SK-N-SH treated with all-trans-retinoic acid at 6 μM for 48 hours (cell line): ENCODE measurements around the gene PRM1.

ENCODE experiments used
- ATAC-seq: fragments of 200-7000 bp; cut with Tn5 transposase; 3 replicates; pipeline ENCODE4 v1.9.1; 2020; ENCODE audit warnings: mild to moderate bottlenecking, moderate library complexity
- ARNTL ChIP-seq: fragments of 450-650 bp; formaldehyde crosslinking; IDR thresholded peaks from 2 replicates; pipeline ENCODE4 v1.5.0; 2020; ENCODE audit warnings: low read depth, mild to moderate bottlenecking, moderate library complexity, borderline replicate concordance
- CSDC2 ChIP-seq: fragments of 250-450 bp; sonication (Bioruptor Pico); IDR thresholded peaks from 2 replicates; pipeline ENCODE4 v1.5.0; 2020; ENCODE audit warnings: mild to moderate bottlenecking, moderate library complexity
- ESRRG ChIP-seq: fragments of 250-450 bp; sonication (Bioruptor Pico); IDR thresholded peaks from 2 replicates; pipeline ENCODE4 v1.6.1; 2021; ENCODE audit warnings: mild to moderate bottlenecking
- GLIS3 ChIP-seq: fragments of 250-450 bp; sonication (Bioruptor Pico); IDR thresholded peaks from 2 replicates; pipeline ENCODE4 v1.5.0; 2020; ENCODE audit warnings: mild to moderate bottlenecking, moderate library complexity
- ISL1 ChIP-seq: fragments of 250-450 bp; sonication (Bioruptor Pico); IDR thresholded peaks from 2 replicates; pipeline ENCODE4 v2.1.2; 2022; ENCODE audit warnings: mild to moderate bottlenecking, moderate library complexity
- OSR1 ChIP-seq: fragments of 250-450 bp; sonication (Bioruptor Pico); IDR thresholded peaks from 2 replicates; pipeline ENCODE4 v1.8.0; 2022; ENCODE audit warnings: moderate library complexity, mild to moderate bottlenecking, inconsistent platforms
- PATZ1 ChIP-seq: fragments of 250-450 bp; sonication (Bioruptor Pico); IDR thresholded peaks from 2 replicates; pipeline ENCODE4 v1.8.0; 2020; ENCODE audit warnings: mild to moderate bottlenecking, moderate library complexity, borderline replicate concordance
- PPARA ChIP-seq: fragments of 250-450 bp; sonication (Bioruptor Pico); IDR thresholded peaks from 2 replicates; pipeline ENCODE4 v1.5.0; 2020; ENCODE audit warnings: mild to moderate bottlenecking, borderline replicate concordance
- RARB ChIP-seq: fragments of 250-450 bp; sonication (Bioruptor Pico); IDR thresholded peaks from 2 replicates; pipeline ENCODE4 v1.8.0; 2021; ENCODE audit warnings: mild to moderate bottlenecking, moderate library complexity
- SNAI2 ChIP-seq: fragments of 250-450 bp; sonication (Bioruptor Pico); IDR thresholded peaks from 2 replicates; pipeline ENCODE4 v1.5.0; 2020; ENCODE audit warnings: mild to moderate bottlenecking, moderate library complexity
- TCF4 ChIP-seq: fragments of 250-450 bp; sonication (Bioruptor Pico); IDR thresholded peaks from 2 replicates; pipeline ENCODE4 v1.8.0; 2021; ENCODE audit warnings: mild to moderate bottlenecking, moderate library complexity, borderline replicate concordance
- TOX ChIP-seq: fragments of 250-450 bp; sonication (Bioruptor Pico); IDR thresholded peaks from 2 replicates; pipeline ENCODE4 v1.8.0; 2021; ENCODE audit warnings: mild to moderate bottlenecking, moderate library complexity, borderline replicate concordance
- ZC3H10 ChIP-seq: fragments of 250-450 bp; sonication (Bioruptor Pico); IDR thresholded peaks from 2 replicates; pipeline ENCODE4 v1.5.1; 2021; ENCODE audit warnings: mild to moderate bottlenecking, moderate library complexity
- ZFP3 ChIP-seq: fragments of 250-450 bp; sonication (Bioruptor Pico); IDR thresholded peaks from 2 replicates; pipeline ENCODE4 v1.5.0; 2020; ENCODE audit warnings: mild to moderate bottlenecking, moderate library complexity
- ZNF565 ChIP-seq: fragments of 450-650 bp; formaldehyde crosslinking; conservative IDR thresholded peaks from 2 replicates; pipeline ENCODE4 v1.5.0; 2020; ENCODE audit warnings: low read depth, mild to moderate bottlenecking, moderate library complexity
- ZNF70 ChIP-seq: fragments of 450-650 bp; formaldehyde crosslinking; IDR thresholded peaks from 2 replicates; pipeline ENCODE4 v1.5.0; 2020; ENCODE audit warnings: mild to moderate bottlenecking, moderate library complexity
- ZNF8 ChIP-seq: fragments of 450-650 bp; formaldehyde crosslinking; IDR thresholded peaks from 2 replicates; pipeline ENCODE4 v1.5.0; 2020; ENCODE audit warnings: mild to moderate bottlenecking, moderate library complexity
- TF ChIP-seq, protein P1 (sequence below): fragments of 250-450 bp; sonication (Bioruptor Pico); IDR thresholded peaks from 2 replicates; pipeline ENCODE4 v1.5.1; 2021; ENCODE audit warnings: mild to moderate bottlenecking, moderate library complexity
- TF ChIP-seq, protein P2 (sequence below): fragments of 250-450 bp; sonication (Bioruptor Pico); IDR thresholded peaks from 2 replicates; pipeline ENCODE4 v1.5.1; 2020; ENCODE audit warnings: low read depth, mild to moderate bottlenecking, moderate library complexity
- TF ChIP-seq, protein P3 (sequence below): fragments of 250-450 bp; sonication (Bioruptor Pico); IDR thresholded peaks from 2 replicates; pipeline ENCODE4 v1.8.0; 2021; ENCODE audit warnings: low read depth, mild to moderate bottlenecking, moderate library complexity, borderline replicate concordance

PRM1 gene

DNA sequence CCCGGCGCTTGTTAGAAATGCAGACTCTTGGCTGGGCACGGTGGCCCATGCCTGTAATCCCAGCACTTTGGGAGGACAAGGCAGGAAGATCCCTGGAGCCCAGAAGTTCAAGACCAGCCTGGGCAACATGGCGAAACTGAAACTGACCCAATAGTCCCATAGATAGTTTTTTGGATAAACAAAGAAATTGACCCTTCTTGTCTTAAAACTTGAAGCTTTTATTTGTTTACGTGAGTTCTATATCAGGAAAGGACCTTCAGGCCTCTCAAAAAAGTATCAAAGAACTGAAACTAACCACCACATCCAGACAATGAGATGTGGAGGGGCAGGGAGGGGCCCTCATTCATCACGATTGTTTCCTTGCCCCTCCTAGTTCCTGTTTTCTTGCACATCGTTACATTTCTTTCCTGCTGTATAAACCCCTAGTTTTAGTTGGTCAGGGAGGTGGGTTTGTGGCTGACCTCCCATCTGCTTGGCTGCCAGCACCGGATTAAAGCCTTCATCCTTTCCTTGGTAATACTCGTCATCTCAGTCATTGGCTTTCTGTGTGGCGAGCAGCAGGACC is 29.9 kb upstream of the PRM1 start (continued):
- TF ChIP-seq, protein P1, sequence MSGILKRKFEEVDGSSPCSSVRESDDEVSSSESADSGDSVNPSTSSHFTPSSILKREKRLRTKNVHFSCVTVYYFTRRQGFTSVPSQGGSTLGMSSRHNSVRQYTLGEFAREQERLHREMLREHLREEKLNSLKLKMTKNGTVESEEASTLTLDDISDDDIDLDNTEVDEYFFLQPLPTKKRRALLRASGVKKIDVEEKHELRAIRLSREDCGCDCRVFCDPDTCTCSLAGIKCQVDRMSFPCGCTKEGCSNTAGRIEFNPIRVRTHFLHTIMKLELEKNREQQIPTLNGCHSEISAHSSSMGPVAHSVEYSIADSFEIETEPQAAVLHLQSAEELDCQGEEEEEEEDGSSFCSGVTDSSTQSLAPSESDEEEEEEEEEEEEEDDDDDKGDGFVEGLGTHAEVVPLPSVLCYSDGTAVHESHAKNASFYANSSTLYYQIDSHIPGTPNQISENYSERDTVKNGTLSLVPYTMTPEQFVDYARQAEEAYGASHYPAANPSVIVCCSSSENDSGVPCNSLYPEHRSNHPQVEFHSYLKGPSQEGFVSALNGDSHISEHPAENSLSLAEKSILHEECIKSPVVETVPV (CRISPR knock-in tag): no peak
- TF ChIP-seq ZNF70 (CRISPR knock-in tag): no peak
- TF ChIP-seq, all 23 proteins: peak for 0

- TF ChIP-seq ZNF8 (CRISPR knock-in tag) (no peak), CSDC2 (no peak), GLIS3 (CRISPR knock-in tag) (no peak), PPARA (CRISPR knock-in tag) (no peak), SNAI2 (no peak), PATZ1 (no peak), ARNTL (CRISPR knock-in tag) (no peak), ZNF565 (no peak), TCF4 (CRISPR knock-in tag) (no peak), ISL1 (CRISPR knock-in tag) (no peak)
- TF ChIP-seq, protein P2, sequence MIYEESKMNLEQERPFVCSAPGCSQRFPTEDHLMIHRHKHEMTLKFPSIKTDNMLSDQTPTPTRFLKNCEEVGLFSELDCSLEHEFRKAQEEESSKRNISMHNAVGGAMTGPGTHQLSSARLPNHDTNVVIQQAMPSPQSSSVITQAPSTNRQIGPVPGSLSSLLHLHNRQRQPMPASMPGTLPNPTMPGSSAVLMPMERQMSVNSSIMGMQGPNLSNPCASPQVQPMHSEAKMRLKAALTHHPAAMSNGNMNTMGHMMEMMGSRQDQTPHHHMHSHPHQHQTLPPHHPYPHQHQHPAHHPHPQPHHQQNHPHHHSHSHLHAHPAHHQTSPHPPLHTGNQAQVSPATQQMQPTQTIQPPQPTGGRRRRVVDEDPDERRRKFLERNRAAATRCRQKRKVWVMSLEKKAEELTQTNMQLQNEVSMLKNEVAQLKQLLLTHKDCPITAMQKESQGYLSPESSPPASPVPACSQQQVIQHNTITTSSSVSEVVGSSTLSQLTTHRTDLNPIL: no peak
- TF ChIP-seq, protein P3, sequence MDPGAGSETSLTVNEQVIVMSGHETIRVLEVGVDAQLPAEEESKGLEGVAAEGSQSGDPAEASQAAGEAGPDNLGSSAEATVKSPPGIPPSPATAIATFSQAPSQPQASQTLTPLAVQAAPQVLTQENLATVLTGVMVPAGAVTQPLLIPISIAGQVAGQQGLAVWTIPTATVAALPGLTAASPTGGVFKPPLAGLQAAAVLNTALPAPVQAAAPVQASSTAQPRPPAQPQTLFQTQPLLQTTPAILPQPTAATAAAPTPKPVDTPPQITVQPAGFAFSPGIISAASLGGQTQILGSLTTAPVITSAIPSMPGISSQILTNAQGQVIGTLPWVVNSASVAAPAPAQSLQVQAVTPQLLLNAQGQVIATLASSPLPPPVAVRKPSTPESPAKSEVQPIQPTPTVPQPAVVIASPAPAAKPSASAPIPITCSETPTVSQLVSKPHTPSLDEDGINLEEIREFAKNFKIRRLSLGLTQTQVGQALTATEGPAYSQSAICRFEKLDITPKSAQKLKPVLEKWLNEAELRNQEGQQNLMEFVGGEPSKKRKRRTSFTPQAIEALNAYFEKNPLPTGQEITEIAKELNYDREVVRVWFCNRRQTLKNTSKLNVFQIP (CRISPR knock-in tag): no peak
- ATAC-seq: no peak
Observed at GRCh38 chr16:11310634-11310977, 29.5 kb upstream of the PRM1 start.

GRCh38 chr16:11309895-11310633 is 28.9 kb upstream of the PRM1 start:
- TF ChIP-seq CSDC2 (no peak), ZNF8 (CRISPR knock-in tag) (no peak), ZC3H10 (CRISPR knock-in tag) (no peak), TCF4 (CRISPR knock-in tag) (no peak), ZFP3 (CRISPR knock-in tag) (no peak), PPARA (CRISPR knock-in tag) (no peak), SNAI2 (no peak), ESRRG (no peak), TOX (no peak), ISL1 (CRISPR knock-in tag) (no peak), OSR1 (no peak), RARB (CRISPR knock-in tag) (no peak)
- TF ChIP-seq, protein P2: no peak
- TF ChIP-seq, all 23 proteins: peak for 0
- ATAC-seq: no peak

GRCh38 chr16:11308493-11309283 is 27.6 kb upstream of the PRM1 start:
- TF ChIP-seq ZNF8 (CRISPR knock-in tag) (no peak), ZFP3 (CRISPR knock-in tag) (no peak), CSDC2 (no peak), ESRRG (no peak), ZNF565 (no peak)
- TF ChIP-seq, protein P2: no peak
- ATAC-seq: no peak
